K562 (cell line): ENCODE data around the gene RACK1. TPM values are rescaled to one million over a fixed set of nuclear protein-coding genes. Genes with fewer than 3 reads are reported as not detected.

Experiments
- ARNT ChIP-seq, 2 experiments: fragments of 450-650 bp; IDR thresholded peaks; 2 replicates each; pipeline ENCODE4 v1.6.1; 2016; ENCODE audit warnings: mild to moderate bottlenecking in 1 of 2
- BRF1 ChIP-seq: IDR thresholded peaks from 3 replicates; pipeline ENCODE4 v1.6.1; 2011; ENCODE audit warnings: borderline replicate concordance, mild to moderate bottlenecking; ENCODE audit not compliant: insufficient read length; ENCODE audit errors: extremely low read depth
- C11orf30 ChIP-seq: fragments of 450-650 bp; IDR thresholded peaks from 2 replicates; pipeline ENCODE4 v1.6.1; 2016; ENCODE audit warnings: low read depth, mild to moderate bottlenecking
- FOXJ2 ChIP-seq: fragments of 200-800 bp; sonication (Bioruptor generic); IDR thresholded peaks from 2 replicates; pipeline ENCODE4 v1.6.1; 2016; ENCODE audit warnings: missing genetic modification characterization, missing compliant biosample characterization
- HDAC2 ChIP-seq: fragments of 450-650 bp; IDR thresholded peaks from 2 replicates; pipeline ENCODE4 v1.6.1; 2016; ENCODE audit warnings: mild to moderate bottlenecking
- KDM2B ChIP-seq: fragments of 250-450 bp; sonication (Bioruptor Pico); IDR thresholded peaks from 2 replicates; pipeline ENCODE4 v1.8.0; 2021; ENCODE audit warnings: mild to moderate bottlenecking, moderate library complexity
- PML ChIP-seq: IDR thresholded peaks from 2 replicates; pipeline ENCODE4 v1.6.1; 2012; ENCODE audit warnings: low read length, inconsistent platforms
- SIX5 ChIP-seq, 2 experiments: IDR thresholded peaks; 2 replicates each; pipeline ENCODE4 v1.6.1; 2011; ENCODE audit warnings: low read length in 2 of 2, borderline replicate concordance in 1 of 2, low read depth in 1 of 2, mild to moderate bottlenecking in 1 of 2, moderate library complexity in 1 of 2; ENCODE audit not compliant: insufficient read depth in 1 of 2
- SPI1 ChIP-seq: IDR thresholded peaks from 2 replicates; pipeline ENCODE4 v1.6.1; 2011; ENCODE audit warnings: low read depth, low read length, control low read depth, borderline replicate concordance
- SRF ChIP-seq, 2 experiments: fragments of 250-450, 450-650 bp in 1 of 2; sonication (Bioruptor Pico) in 1 of 2; sonication (generic) in 1 of 2; formaldehyde crosslinking; IDR thresholded peaks; 2 replicates each; pipeline versions ENCODE4 v1.5.0 to v1.5.1; 2020 to 2022; ENCODE audit warnings: mild to moderate bottlenecking in 1 of 2, missing genetic modification reagents in 1 of 2
- SRSF1 ChIP-seq: fragments of 200-400 bp; formaldehyde crosslinking; IDR thresholded peaks from 2 replicates; pipeline ENCODE4 v1.6.1; 2017; ENCODE audit warnings: mild to moderate bottlenecking, low read depth, low read length, moderate library complexity
- ZBTB5 ChIP-seq: fragments of 450-650 bp; IDR thresholded peaks from 2 replicates; pipeline ENCODE4 v1.6.1; 2017; ENCODE audit warnings: antibody characterized with exemption
- ZFPM2 ChIP-seq: fragments of 250-450 bp; sonication (Bioruptor Pico); IDR thresholded peaks from 2 replicates; pipeline ENCODE4 v1.5.1; 2022; ENCODE audit warnings: mild to moderate bottlenecking
- ZNF212 ChIP-seq: fragments of 450-650 bp; formaldehyde crosslinking; IDR thresholded peaks from 2 replicates; pipeline ENCODE4 v1.4.0; 2020; ENCODE audit warnings: mild to moderate bottlenecking
- ZNF668 ChIP-seq: fragments of 250-450 bp; sonication (Bioruptor Pico); IDR thresholded peaks from 2 replicates; pipeline ENCODE4 v1.8.0; 2022; ENCODE audit warnings: mild to moderate bottlenecking, inconsistent platforms
- polyA plus RNA-seq, 8 experiments: library from polyadenylated mRNA; depleted of rRNA in 4 of 8; stranded (reverse) in 5 of 8; unstranded in 3 of 8; fragments of >200 nt; fragmentation: Nextera tagmentation in 2 of 8; fragmentation: Illumina TruSeq in 1 of 8; extraction: Ambion mirVana in 2 of 8; extraction: Trizol in 1 of 8; gene quantifications; 2 replicates each; pipeline versions ENCODE4 v1.2.1 to v1.2.3, GENCODE V29; 2011 to 2014; ENCODE audit warnings: inconsistent platforms in 1 of 8, missing spikeins in 1 of 8
- total RNA-seq, 7 experiments: library from RNA; depleted of rRNA in 6 of 7; stranded (reverse); fragments of >200 nt in 6 of 7; fragmentation: Illumina TruSeq in 2 of 7; extraction: Trizol in 2 of 7; gene quantifications; 2 replicates each; pipeline versions ENCODE4 v1.2.1 to v1.2.3, GENCODE V29; 2011 to 2021; ENCODE audit warnings: low replicate concordance in 1 of 7
- TF ChIP-seq, protein P1 (sequence below): fragments of 450-650 bp; IDR thresholded peaks from one replicate; pipeline ENCODE4 v1.6.1; 2018; ENCODE audit warnings: mild to moderate bottlenecking, moderate library complexity; ENCODE audit not compliant: partially characterized antibody
- TF ChIP-seq, protein P2 (sequence below): fragments of 250-450 bp; sonication (Bioruptor Pico); IDR thresholded peaks from 2 replicates; pipeline ENCODE4 v1.4.0; 2020; ENCODE audit warnings: mild to moderate bottlenecking, moderate library complexity, borderline replicate concordance
- TF ChIP-seq, protein P3 (sequence below), 3 experiments: IDR thresholded peaks in 2 of 3; conservative IDR thresholded peaks in 1 of 3; 2 replicates each; pipeline ENCODE4 v1.5.1; 2011 to 2012; ENCODE audit warnings: low read length in 3 of 3, mild to moderate bottlenecking in 3 of 3, control low read depth in 2 of 3, improper control_type of control experiment in 1 of 3, inconsistent platforms in 1 of 3, low read depth in 1 of 3, mixed read lengths in 1 of 3, moderate library complexity in 1 of 3; ENCODE audit not compliant: insufficient read depth in 2 of 3
- TF ChIP-seq, protein P4 (sequence below): sonication (generic); formaldehyde crosslinking; IDR thresholded peaks from 2 replicates; pipeline ENCODE4 v1.8.0; 2022; ENCODE audit warnings: missing genetic modification reagents, mild to moderate bottlenecking, moderate library complexity, borderline replicate concordance

RACK1 gene
- total and polyA plus RNA-seq, 9 of the 15 experiments (the other 6 are each of a cell fraction or from before 2014, with no cell fraction given) = 2,303 to 5,311 (median 3,833) TPM

- TF ChIP-seq, protein P1, sequence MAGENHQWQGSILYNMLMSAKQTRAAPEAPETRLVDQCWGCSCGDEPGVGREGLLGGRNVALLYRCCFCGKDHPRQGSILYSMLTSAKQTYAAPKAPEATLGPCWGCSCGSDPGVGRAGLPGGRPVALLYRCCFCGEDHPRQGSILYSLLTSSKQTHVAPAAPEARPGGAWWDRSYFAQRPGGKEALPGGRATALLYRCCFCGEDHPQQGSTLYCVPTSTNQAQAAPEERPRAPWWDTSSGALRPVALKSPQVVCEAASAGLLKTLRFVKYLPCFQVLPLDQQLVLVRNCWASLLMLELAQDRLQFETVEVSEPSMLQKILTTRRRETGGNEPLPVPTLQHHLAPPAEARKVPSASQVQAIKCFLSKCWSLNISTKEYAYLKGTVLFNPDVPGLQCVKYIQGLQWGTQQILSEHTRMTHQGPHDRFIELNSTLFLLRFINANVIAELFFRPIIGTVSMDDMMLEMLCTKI = no peak
- TF ChIP-seq, protein P2, sequence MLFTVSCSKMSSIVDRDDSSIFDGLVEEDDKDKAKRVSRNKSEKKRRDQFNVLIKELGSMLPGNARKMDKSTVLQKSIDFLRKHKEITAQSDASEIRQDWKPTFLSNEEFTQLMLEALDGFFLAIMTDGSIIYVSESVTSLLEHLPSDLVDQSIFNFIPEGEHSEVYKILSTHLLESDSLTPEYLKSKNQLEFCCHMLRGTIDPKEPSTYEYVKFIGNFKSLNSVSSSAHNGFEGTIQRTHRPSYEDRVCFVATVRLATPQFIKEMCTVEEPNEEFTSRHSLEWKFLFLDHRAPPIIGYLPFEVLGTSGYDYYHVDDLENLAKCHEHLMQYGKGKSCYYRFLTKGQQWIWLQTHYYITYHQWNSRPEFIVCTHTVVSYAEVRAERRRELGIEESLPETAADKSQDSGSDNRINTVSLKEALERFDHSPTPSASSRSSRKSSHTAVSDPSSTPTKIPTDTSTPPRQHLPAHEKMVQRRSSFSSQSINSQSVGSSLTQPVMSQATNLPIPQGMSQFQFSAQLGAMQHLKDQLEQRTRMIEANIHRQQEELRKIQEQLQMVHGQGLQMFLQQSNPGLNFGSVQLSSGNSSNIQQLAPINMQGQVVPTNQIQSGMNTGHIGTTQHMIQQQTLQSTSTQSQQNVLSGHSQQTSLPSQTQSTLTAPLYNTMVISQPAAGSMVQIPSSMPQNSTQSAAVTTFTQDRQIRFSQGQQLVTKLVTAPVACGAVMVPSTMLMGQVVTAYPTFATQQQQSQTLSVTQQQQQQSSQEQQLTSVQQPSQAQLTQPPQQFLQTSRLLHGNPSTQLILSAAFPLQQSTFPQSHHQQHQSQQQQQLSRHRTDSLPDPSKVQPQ = no peak
- TF ChIP-seq C11orf30 = no peak
- peak in 1 of 2 experiments; percentile 83; a peak in 1 of 4 replicates for TF ChIP-seq SRF (CRISPR knock-in tag; IDR thresholded peaks at IDR 0.05)
- TF ChIP-seq ZFPM2 = no peak
- TF ChIP-seq SPI1 = no peak
- TF ChIP-seq, protein P3, sequence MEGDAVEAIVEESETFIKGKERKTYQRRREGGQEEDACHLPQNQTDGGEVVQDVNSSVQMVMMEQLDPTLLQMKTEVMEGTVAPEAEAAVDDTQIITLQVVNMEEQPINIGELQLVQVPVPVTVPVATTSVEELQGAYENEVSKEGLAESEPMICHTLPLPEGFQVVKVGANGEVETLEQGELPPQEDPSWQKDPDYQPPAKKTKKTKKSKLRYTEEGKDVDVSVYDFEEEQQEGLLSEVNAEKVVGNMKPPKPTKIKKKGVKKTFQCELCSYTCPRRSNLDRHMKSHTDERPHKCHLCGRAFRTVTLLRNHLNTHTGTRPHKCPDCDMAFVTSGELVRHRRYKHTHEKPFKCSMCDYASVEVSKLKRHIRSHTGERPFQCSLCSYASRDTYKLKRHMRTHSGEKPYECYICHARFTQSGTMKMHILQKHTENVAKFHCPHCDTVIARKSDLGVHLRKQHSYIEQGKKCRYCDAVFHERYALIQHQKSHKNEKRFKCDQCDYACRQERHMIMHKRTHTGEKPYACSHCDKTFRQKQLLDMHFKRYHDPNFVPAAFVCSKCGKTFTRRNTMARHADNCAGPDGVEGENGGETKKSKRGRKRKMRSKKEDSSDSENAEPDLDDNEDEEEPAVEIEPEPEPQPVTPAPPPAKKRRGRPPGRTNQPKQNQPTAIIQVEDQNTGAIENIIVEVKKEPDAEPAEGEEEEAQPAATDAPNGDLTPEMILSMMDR (IDR thresholded peaks at IDR 0.05 in 2 of 3, conservative IDR thresholded peaks at IDR 0.05 in 1 of 3; ENCODE audit: insufficient read depth in 2 of 3, low read depth in 1 of 3, low read length in 3 of 3) = 0 out of 6 replicates have a peak, but pooled peaks of 1 of the 3 experiments have one; percentile 20
- peak; percentile 24; the same call in 1 of the 2 replicates for TF ChIP-seq ZBTB5
- TF ChIP-seq, protein P4, sequence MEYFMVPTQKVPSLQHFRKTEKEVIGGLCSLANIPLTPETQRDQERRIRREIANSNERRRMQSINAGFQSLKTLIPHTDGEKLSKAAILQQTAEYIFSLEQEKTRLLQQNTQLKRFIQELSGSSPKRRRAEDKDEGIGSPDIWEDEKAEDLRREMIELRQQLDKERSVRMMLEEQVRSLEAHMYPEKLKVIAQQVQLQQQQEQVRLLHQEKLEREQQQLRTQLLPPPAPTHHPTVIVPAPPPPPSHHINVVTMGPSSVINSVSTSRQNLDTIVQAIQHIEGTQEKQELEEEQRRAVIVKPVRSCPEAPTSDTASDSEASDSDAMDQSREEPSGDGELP (CRISPR knock-in tag) = no peak
- TF ChIP-seq ZNF668 (CRISPR knock-in tag) = no peak
- no peak for TF ChIP-seq HDAC2
- TF ChIP-seq SIX5 (IDR thresholded peaks at IDR 0.05; ENCODE audit: borderline replicate concordance in 1 of 2, insufficient read depth in 1 of 2, low read depth in 1 of 2, low read length in 2 of 2) = no peak
- TF ChIP-seq KDM2B (CRISPR knock-in tag) = no peak
- TF ChIP-seq FOXJ2 (tag) = no peak
- TF ChIP-seq ARNT (IDR thresholded peaks at IDR 0.05) = 0 out of 4 replicates have a peak, but pooled peaks of 1 of the 2 experiments have one; percentile 61
- TF ChIP-seq SRSF1 = no peak
- TF ChIP-seq PML = no peak
- peak; percentile 82 for TF ChIP-seq BRF1
- no peak for TF ChIP-seq ZNF212 (CRISPR knock-in tag)
Measured at GRCh38 chr5:181188700-181189362, 54.9 kb downstream of the RACK1 start (continued).
